ENCODE data around the gene PSTPIP2.
"Not testable (repeated sequence)": the region's sequence is repeated elsewhere in the genome, so short reads cannot be mapped to it uniquely, and the experiment has no call there.

The PSTPIP2 gene

GRCh38 chr18:46069524-46069923 lies 2.5 kb downstream of the PSTPIP2 start:
- DNase-seq: no peak

- DNase-seq: no peak
Measured at GRCh38 chr18:46068763-46069162, 3.3 kb downstream of the PSTPIP2 start.

- no peak for DNase-seq
Measured at GRCh38 chr18:46067438-46068007, 4.5 kb downstream of the PSTPIP2 start.

- DNase-seq: no peak
Measured at GRCh38 chr18:46062781-46063180, 9.3 kb downstream of the PSTPIP2 start.

DNA sequence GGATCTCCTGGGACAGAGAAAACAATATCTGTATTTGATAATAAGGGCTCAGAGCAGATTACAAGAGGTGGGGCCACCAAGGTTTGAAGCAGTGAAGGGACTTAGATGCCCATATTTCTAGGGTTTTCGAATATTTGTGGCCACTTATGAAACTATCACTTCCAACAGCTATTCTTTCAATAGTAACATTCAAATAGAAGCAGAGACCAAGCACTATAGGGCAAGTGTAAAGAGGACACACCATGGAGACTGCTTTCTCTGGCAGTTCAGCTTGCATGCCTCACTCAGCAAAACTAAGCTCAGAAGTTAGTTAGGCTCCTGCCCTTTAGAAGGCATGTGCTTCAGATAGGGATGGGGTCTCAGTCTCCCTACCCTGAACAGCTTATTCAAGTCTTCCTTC lies 10.3 kb downstream of the PSTPIP2 start:
- no peak for DNase-seq

DNA sequence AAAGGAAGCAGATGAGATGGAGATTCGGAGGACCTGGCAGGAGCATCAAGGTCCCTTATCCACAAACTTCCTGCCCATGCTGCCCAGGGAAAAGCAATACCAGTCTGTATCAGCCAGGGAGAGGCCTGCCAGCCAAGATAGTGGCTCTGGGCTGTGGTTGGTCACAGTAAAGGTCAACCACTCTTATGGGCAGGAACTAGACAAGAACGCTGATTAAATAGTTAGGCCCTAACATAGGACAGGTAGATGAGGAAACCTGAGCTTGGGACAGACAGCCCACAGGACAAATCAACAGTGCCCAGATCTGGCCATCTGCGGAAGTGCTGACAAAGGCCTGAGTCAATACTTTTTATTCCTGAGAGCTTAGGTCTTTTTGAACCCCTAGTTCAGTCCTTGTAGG lies 10.7 kb downstream of the PSTPIP2 start:
- DNase-seq: no peak

DNA sequence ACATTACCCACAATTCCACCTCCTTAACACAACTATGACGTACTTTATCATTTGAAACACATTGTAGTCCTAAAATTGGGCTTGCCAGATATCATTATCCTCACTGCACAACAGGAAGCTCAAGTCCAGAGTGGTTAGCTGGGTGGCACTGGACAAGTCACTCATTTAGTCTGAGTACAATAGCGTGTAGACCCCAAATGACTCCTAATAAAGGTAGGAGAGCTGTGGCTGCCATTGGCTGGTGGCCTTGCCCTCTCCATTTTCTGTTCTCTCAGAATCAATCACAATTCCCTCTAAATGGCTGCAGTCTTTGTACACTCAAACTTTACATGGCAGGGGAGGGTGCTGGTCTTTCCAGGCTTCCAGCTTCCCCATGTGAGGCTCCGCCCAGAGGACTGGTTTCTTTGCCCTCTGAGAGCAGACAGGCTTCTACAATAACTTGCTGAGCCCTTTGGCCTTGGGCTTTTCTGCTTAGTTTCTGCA lies 11.7 kb downstream of the PSTPIP2 start:
- DNase-seq: no peak

- DNase-seq: no peak
Measured at GRCh38 chr18:46055838-46056230, 16.2 kb downstream of the PSTPIP2 start.

DNA sequence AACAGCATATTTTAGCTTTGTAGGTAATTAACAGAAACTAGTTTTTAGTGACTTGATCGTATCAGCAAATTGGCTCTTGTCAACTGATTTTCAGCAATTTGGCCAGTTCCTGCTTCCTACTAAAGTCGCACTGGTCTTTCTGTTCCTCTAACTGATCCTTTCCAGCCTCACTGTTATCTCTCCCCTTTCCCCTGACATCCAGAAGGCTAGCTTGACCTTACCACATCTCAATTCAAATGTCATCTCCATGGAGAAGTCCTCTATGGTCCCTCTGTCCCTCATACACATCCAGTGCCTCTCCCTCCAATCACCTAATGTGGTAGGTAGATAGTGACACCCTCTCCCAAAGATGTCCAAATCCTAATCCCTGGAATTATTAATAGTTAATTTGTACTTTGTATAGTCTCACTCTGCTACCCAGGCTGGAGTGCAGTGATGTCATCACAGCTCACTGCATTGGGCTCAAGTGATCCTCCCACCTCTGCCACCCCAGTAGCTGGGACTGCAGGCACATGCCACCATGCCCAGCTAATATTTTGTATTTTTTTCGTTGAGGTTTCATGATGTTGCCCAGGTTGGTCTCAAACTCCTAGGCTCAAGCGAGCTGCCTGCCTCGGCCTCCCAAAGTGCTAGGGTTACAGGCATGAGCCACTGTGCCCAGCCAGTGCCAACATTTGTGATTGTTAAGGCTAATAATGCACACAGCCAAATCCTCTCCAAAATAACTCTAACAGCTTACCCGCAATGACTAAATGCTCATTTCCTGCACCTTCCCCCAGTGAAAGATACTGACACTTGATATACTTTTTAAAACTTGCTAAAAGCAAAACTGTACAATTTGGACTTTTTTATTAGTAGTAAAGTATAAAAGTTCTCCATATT lies 16.9 kb downstream of the PSTPIP2 start:
- DNase-seq: peak; percentile 65

GRCh38 chr18:46053368-46054095 lies 18.5 kb downstream of the PSTPIP2 start:
- no peak for DNase-seq

- DNase-seq: no peak
Measured at GRCh38 chr18:46051731-46052461, 20.2 kb downstream of the PSTPIP2 start.

DNA sequence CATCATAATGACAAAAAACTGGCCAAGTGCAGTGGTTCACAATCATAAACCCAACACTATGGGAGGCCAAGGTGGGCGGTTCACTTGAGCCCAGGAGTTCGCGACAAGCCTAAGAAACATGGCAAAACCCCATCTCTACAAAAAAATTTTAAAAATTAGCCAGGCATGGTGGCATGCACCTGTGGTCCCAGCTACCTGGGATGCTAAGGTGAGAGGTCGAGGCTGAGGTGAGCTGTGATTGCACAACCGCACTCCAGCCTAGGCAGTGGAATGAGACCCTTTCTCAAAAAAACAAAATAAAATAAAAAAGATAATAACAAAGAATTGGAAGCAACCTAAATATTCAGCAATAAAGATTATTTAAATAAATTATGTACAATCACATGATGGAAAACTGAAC lies 21.8 kb downstream of the PSTPIP2 start:
- DNase-seq: no peak

- no peak for DNase-seq
Measured at GRCh38 chr18:46048641-46049040, 23.4 kb downstream of the PSTPIP2 start.

DNA sequence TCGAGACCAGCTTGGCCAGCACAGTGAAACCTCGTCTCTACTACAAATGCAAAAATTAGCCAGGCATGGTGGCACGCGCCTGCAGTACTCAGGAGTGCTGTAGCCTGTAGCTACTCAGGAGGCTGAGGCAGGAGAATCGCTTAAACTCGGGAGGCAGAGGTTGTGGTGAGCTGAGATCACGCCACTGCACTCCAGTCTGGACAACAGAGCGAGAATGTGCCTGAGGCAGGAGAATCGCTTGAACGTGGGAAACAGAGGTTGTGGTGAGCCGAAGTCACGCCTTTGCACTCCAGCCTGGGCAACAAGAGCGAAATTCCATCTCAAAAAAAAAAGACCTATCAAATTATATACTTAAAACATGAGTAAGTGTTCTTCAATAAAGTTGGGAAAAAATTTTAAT lies 24.7 kb downstream of the PSTPIP2 start:
- not testable (repeated sequence) for DNase-seq

- no peak for DNase-seq
Measured at GRCh38 chr18:46046688-46047087, 25.4 kb downstream of the PSTPIP2 start.

- no peak for DNase-seq
Measured at GRCh38 chr18:46046126-46046525, 25.9 kb downstream of the PSTPIP2 start.

DNA sequence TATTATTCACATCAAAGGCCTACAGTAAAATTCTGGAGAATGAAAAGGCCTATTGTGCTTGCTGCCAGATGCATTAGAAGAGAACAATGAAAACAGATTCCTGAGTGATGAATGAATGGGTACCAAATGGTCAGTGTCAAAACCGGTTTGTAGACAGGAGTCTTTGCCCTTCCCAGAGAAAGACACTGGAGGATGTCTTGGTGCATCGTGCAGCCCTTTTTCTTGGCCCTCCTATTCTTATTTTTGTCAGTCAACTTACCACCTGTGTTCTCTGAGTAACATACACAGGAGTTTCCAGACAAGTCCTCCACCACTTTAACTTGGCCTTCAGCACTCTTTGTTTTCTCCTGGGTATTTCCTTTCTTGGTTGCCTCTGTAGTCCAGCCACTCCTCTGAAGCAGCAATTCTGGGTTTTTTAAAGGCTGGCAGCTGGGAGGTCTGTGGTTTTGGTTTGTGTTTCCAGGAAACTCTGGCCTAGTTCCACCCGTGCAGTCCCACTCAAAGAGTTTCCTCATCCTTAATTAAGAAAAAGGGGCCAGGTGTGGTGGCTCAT lies 29.4 kb downstream of the PSTPIP2 start:
- DNase-seq: peak; percentile 56

GRCh38 chr18:46040747-46041104 lies 31.3 kb downstream of the PSTPIP2 start:
- DNase-seq: no peak

DNA sequence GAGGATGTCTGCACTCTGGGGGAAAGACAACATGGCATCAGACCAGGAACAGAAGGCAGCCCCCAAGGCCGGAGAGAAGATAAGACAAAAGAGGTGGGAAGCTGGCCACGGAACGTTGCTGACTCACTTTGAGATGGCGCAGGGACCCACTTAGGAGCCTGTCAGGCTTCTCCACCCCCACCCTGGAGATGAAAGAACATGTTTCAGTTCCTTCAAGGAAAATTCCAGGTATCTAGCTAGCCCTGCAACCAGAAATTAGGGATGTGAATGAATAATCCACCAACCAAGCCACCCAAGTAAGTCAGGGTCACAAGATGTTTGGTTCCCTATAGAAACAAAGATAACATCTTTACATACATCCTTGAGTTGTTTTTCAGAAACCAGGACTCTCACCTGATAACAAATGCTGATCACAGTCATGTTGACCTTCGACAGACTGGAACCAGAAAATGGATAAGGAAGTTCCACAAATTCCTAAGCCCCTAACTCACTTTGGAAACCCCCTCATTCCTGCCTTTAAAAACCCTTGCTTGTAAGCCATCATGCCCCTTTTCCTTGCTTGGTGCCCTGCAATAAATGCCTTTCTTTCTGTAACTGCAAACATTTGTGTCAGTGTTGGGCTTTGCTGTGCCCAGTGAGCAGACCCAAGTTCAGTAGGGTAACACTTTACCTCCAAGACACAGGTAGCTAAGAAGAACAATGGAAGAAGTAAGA lies 31.9 kb downstream of the PSTPIP2 start:
- DNase-seq: no peak

DNA sequence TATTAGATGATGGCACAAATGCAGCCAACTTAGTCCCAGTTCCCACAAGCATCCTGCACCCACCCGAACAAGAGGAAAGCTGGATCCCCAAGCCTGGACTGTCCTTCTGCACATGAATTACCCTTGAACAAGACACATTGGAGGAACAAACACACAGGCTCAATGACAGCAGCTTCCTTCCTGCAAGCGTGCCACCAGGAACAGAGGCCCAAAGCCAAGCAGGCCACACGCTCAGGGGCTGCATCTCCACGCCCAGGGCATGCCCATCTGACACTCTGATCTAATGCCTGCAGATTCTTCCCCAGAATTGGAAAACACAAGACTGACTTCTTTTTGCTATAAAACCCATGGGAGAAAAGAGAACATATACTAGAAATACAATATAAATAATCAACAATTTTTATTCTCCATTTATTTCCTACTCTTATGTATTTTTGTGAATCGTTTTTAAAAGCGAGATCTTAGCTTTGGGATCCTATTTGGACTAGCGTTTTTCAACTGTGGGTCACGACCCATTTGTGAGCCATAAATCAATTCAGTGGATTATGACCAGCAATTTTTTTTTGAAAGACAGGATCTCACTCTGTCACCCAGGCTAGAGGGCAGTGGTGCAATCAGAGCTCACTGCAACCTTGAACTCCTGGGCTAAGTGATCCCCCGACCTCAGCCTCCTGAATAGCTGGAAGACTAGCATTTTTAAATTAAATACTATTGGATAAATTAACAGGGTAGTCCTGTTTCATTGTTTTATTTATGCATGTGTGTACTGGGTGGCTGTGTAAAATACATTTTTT lies 34.4 kb downstream of the PSTPIP2 start:
- DNase-seq: no peak
